ACC112 (cell line): Measurements from ENCODE around the gene PICK1.

ENCODE experiments used
- H2AFZ ChIP-seq: fragments of 200-600 bp; sonication (generic); one replicate; pipeline ENCODE4 v1.6.0; 2017; ENCODE audit warnings: antibody characterized with exemption, low read length; ENCODE audit not compliant: unreplicated experiment
- H3K27ac ChIP-seq: fragments of 200-600 bp; sonication (generic); 2 replicates; pipeline ENCODE4 v1.5.1; 2014; ENCODE audit warnings: low read depth, mild to moderate bottlenecking, antibody characterized with exemption, low read length, moderate library complexity
- H3K27me3 ChIP-seq: fragments of 200-600 bp; sonication (generic); 2 replicates; pipeline ENCODE4 v1.6.1; 2014; ENCODE audit warnings: mild to moderate bottlenecking, antibody characterized with exemption, low read length, moderate library complexity, mixed read lengths; ENCODE audit not compliant: insufficient read depth
- H3K36me3 ChIP-seq: fragments of 200-600 bp; sonication (generic); 2 replicates; pipeline ENCODE4 v1.6.1; 2016; ENCODE audit warnings: mild to moderate bottlenecking, antibody characterized with exemption, low read length, moderate library complexity, mixed read lengths; ENCODE audit not compliant: insufficient read depth
- H3K4me1 ChIP-seq: fragments of 200-600 bp; sonication (generic); one replicate; pipeline ENCODE4 v1.6.1; 2016; ENCODE audit warnings: low read length, mixed read lengths; ENCODE audit not compliant: insufficient read depth, unreplicated experiment, control insufficient read depth
- H3K4me3 ChIP-seq: fragments of 200-600 bp; sonication (generic); 2 replicates; pipeline ENCODE4 v1.5.1; 2014; ENCODE audit warnings: mild to moderate bottlenecking, low read depth, low read length
- H3K79me2 ChIP-seq: fragments of 200-600 bp; sonication (generic); one replicate; pipeline ENCODE4 v1.6.0; 2016; ENCODE audit warnings: low read length; ENCODE audit not compliant: control insufficient read depth, unreplicated experiment, insufficient read depth

Gene PICK1

DNA sequence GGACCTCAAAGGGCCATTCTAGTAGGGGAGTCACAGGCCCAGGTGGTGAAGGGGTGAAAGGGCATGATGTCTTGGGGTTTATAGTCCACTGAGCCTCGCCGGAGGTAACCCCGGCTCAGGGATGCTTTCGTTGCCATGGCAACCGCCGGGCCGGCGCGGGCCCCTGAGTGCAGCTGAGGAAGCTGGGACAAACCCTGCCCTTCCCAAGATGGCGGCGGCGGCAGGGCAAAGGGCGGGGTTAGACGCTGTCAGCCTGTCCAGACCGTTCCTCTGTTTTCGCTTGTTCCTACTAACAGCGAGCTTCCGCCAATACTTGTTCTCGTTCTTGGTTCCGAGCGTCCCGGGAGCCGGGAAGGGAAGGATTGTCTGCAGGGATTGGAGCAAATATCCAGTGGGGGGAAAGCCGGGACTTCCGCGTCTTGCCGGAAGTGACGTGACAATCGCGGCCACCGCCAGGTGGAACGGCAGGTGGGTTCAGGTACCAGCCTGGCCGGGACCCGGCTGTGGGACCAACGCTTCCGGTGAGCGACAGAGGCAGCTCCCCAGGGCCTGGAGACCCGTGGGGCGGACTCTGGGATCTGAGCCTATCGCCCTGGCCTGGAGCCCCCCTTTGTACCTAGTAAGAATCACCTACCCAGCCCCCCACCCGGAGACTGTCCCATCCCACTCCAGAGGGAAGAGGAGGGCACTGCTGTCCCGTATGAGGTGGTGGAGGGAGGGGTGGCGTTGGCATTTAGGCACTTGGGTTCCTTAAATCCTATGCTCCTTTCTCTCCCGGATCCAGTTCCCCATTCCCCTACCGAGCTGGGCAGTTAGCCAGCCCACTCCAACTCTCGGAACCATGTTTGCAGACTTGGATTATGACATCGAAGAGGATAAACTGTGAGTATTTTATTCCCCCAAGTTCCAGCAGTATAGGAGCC is at the start of gene PICK1:
TSS of gene PICK1 (plus strand) at position 436 of the 923 bp plus-strand sequence. CDS start at position 842, 406 bp downstream.
- no peaks in the 10 kb centered on the region for H3K4me1 ChIP-seq
- no peaks in the 10 kb centered on the region for H3K36me3 ChIP-seq
- no peaks in the 10 kb centered on the region for H3K27me3 ChIP-seq
- no peaks in the 10 kb centered on the region for H3K79me2 ChIP-seq
- peak within 1 kb of the TSS; percentile 84 for H3K4me3 ChIP-seq
- peak within 1 kb of the TSS; percentile 91 for H2AFZ ChIP-seq
- peak within 1 kb of the TSS; percentile 66 for H3K27ac ChIP-seq

DNA sequence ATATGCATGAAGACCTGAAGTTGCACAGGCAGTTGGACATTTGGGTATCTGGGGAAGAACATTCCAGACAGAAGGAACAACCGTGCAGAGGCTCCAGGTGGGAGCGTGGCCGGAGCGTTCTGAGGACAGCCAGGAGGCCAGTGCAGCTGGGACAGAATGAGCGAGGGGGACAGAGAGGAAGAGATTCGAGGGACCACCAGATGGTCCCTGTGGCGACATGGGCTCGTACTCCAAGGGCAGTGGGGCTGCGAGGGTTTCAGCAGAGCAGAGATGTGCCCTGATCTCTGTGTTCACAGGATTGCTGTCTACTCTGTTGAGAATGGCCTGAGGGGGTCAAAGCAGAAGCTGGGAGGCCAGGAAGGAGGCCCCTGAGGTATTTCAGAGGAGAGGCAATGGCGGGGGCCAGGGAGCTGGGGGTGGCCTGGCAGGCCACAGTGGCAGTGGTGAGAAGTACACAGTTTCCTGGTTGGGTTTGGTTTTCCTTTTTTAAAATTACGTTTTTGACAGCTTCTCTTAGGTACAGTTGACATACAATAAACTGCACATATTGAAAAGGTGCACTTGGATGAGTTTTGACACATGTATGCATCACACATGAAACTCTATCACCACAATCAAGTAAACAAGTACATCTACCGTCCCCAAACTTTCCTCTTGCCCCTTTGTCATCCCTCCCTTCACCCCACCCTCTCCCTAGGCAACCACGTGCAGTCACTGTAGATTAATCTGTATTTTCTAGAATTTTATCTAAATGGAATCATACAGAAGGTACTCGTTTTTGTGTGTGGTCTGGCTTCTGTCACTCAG is 48.0 kb upstream of the PICK1 start:
- Histone ChIP-seq H3K27me3 (no peaks in the 10 kb centered on the region), H3K27ac (no peak overlapping the region), H3K4me3 (no peak overlapping the region), H3K4me1 (no peaks in the 10 kb centered on the region), H3K79me2 (no peaks in the 10 kb centered on the region), H2AFZ (no peak overlapping the region), H3K36me3 (no peaks in the 10 kb centered on the region)

DNA sequence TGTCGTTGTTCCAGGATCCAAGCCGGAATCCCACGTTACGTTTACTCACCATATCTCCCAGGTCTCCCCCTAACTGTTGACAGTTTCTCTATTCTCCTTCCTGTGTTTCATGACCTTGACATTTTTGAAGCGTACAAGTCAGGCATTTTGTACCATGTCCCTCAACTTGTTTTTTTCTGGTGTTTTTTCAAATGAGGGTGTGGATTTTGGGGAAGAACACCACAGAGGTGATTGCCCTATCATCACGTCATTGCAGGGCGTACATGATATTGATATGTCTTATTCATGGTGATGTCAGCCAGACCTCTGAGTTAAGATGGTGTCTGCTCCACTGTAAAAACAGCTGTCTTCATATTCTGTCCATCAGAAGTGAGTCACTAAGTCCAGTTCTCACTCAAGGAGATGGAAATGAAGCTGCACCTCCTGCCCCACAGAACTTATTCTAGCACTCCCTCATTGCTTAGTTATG is 44.6 kb upstream of the PICK1 start:
- H3K4me1 ChIP-seq, result peaks cover 4% of the 10 kb centered on the region

DNA sequence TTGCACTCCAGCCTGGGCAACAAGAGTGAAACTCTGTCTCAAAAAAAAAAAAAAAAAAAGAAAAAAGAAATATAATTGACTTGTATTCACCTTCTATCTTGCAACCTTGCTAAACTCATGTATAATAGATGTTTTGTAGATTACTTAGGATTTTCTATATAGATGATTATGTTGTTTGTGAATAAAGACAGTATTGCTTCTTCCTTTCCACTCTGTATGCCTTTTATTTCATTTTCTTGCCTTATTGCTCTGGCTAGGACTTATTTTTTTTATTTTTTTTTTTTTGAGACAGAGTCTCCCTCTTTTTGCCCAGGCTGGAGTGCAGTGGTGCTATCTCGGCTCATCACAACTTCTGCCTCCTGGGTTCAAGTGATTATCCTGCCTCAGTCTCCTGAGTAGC is 43.1 kb upstream of the PICK1 start:
- no peak overlapping the region for H3K4me3 ChIP-seq
- H3K4me1 ChIP-seq, result peaks cover 6% of the 10 kb centered on the region
- H3K79me2 ChIP-seq, result no peaks in the 10 kb centered on the region
- no peak overlapping the region for H2AFZ ChIP-seq
- no peak overlapping the region for H3K27ac ChIP-seq
- no peaks in the 10 kb centered on the region for H3K27me3 ChIP-seq
- H3K36me3 ChIP-seq, result no peaks in the 10 kb centered on the region

More for the DNA sequence above, 44.6 kb upstream of the PICK1 start:
- Histone ChIP-seq H3K27me3 (no peaks in the 10 kb centered on the region), H3K4me3 (no peak overlapping the region), H2AFZ (no peak overlapping the region), H3K36me3 (no peaks in the 10 kb centered on the region), H3K27ac (no peak overlapping the region), H3K79me2 (no peaks in the 10 kb centered on the region)

DNA sequence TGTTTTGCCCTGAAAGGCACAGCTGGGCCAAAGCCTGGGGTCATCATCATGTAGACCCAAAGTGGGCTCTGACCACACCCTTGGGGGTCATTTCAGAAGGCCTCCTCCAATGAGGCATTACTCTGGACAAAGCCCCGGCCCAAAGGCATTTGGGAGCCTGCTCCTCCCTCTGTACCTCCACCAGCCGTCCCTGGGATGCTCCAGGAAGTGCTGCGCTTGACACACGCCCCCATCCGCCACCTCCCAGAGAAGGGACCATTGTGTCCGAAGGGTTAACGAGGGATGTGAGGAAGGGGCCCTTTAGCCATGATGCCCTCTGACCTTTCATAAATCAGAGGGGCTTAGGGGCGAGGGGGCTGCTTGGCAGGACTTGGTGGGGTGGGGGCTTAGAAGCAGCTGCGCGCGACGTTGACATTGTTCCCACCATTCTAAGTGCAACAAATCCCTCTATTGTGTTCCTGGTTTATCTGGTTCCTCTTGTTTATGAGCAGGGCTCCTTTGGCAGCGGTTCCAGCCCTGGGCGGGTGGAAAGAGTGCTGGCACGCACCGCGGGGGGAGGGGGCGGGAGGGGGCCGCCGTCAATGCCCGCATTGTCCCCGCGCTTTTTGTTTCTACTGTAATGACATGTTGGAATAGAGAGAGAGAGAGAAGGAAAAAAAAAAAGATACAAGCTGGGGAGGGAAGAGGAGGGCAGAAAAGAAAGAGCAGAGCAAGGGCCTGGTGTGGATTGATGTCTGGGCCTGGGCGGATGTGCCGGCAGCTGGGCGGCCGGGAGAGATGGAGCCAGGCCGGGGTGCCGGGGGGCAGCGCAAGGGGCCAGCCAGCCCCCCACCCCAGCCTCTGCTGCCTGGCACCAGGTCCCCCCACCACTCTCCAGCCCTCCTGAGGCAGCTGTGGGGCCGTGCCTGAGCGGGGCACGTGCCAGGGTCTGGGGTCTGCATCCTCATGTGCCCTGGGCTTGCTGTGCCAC is 40.7 kb upstream of the PICK1 start:
- peaks cover 6% of the 10 kb centered on the region for H3K4me1 ChIP-seq
- H2AFZ ChIP-seq, result no peak overlapping the region
- no peak overlapping the region for H3K4me3 ChIP-seq
- H3K79me2 ChIP-seq, result no peaks in the 10 kb centered on the region
- no peaks in the 10 kb centered on the region for H3K27me3 ChIP-seq
- H3K27ac ChIP-seq, result no peak overlapping the region
- H3K36me3 ChIP-seq, result no peaks in the 10 kb centered on the region

DNA sequence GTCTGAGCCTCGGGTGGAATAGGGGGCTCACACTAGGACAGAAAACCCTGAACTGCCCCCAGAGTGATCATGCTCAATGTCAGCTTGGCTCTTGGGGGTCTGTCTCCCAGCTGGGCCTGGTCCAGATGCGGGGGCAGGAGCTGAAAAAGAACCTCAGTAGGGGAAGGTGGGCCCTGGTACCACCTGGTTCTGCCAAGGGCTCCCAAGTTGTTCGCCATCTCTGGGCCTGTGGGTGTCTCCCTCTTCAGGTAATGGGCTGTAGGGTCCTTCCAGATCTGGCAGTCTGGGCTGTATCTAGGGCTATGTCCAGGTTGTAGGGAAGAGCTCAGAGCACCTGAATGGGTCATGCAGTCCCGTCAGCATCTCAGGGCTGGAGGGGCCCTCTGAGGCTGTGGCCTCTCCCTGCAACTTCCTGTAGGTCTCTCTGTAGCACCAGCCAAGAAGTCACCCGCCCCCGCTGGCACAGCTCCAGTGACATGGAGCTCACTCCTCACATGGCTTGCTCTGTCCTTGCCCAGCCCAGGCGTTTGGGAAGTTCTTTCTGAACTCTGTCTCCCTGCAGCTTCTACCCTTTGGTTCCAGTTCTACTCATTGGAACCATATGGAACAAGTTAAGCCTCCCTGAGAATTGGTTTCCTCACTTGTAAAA is 39.8 kb upstream of the PICK1 start:
- Histone ChIP-seq H3K4me1 (peaks cover 6% of the 10 kb centered on the region), H2AFZ (no peak overlapping the region), H3K4me3 (no peak overlapping the region)

DNA sequence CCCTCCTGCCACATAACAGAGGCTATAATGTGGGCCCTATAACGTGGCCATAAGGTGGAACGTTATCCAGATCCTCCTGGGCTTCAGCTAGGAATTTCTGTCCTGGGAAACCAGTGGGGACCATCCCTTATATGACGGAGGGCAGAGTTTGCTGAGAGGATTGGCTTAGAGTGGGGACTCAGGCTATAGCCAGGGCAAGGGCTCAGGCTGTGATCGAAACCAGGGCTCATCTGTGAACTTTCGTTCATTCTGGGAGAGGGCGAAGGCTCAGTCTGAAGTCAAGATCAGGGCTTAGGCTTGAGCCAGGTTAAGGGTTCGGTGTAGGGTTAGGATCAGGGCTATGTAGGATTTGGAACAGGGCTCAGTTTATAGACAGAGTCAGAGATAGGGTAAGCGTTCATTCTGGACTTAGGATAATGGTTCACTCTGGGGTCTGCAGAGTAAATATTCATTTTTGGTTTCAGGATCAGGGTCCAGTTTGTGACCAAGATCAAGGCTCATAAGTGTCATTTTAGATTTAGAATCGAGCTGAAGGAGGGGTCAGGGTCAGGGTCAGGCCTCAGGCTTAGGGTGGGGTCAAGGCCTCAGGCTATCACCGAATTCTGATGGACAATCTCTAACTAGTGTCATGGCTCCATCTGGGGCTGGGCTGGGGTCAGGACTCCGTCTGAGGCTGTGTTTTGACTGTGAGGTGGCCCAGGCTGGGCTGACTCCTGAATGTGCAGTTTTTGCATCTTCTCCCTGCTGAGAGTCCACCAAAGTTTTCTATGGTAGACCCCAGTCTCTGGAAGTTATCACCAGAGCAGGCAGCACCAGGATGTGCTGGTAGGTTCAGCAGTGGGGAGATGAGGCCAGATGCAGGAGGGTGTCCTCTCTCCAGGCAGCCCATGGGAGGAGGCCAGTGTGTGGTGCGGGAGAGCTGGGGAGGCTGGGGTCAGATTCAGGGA is 39.0 kb upstream of the PICK1 start:
- no peak overlapping the region for H3K27ac ChIP-seq
- no peaks in the 10 kb centered on the region for H3K27me3 ChIP-seq
- H3K4me1 ChIP-seq, result peaks cover 6% of the 10 kb centered on the region
- H3K36me3 ChIP-seq, result no peaks in the 10 kb centered on the region
- no peaks in the 10 kb centered on the region for H3K79me2 ChIP-seq
- no peak overlapping the region for H3K4me3 ChIP-seq
- H2AFZ ChIP-seq, result no peak overlapping the region

More for the DNA sequence above, 39.8 kb upstream of the PICK1 start:
- no peak overlapping the region for H3K27ac ChIP-seq
- no peaks in the 10 kb centered on the region for H3K36me3 ChIP-seq
- H3K27me3 ChIP-seq, result no peaks in the 10 kb centered on the region
- H3K79me2 ChIP-seq, result no peaks in the 10 kb centered on the region

DNA sequence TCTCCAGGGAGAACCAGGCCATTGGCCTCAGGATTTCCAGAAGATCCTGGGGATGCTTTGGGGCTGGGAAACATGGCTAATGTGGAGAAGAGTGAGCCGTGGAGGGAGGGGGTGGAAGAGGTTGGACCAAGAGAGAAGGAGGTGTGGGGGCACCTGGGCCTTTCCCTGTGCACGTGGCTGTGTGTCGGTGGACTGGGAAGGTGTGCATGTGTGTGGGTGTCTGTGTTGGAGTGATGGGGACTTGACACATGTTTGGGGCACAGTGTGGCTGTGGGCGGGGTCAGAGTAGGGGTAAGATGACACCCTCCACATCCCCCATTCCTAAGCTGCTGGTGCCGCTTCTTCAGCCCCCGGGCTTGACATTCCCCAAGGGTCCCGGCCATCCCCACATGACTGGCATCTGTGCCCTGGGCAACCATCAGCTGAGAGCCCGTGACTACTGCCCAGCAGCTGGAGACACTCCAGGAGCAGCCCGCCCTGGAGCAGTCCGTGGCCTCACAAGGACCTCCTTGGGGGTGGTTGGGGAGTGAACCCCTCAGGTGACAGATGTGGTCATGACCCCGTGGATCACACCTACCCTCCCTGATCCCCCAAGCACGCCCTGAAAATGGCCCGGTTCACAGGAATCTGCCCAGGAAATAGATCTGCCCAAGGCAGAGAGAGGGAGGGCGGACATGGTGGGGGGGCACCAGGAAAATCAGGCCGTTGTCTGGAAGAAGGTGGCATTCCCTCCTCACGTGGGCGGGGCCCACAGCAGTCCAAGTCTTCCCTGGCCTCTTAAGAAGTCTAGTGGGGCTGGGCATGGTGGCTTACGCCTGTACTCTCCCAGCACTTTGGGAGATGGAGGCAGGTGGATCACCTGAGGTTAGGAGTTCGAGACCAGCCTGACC is 38.0 kb upstream of the PICK1 start:
- no peak overlapping the region for H2AFZ ChIP-seq
- H3K79me2 ChIP-seq, result no peaks in the 10 kb centered on the region
- no peak overlapping the region for H3K27ac ChIP-seq
- H3K4me1 ChIP-seq, result peaks cover 6% of the 10 kb centered on the region
- no peak overlapping the region for H3K4me3 ChIP-seq
- no peaks in the 10 kb centered on the region for H3K36me3 ChIP-seq
- no peaks in the 10 kb centered on the region for H3K27me3 ChIP-seq
